Fibroblast of villous mesenchyme (primary cell): ENCODE results near the gene M6PR. TPM values are rescaled to one million over a fixed set of nuclear protein-coding genes. Genes with fewer than 3 reads are reported as not detected.

Experiments used
- DNase-seq: peaks from one replicate; pipeline ENCODE4 v3.0.0-alpha.2; 2010; ENCODE audit warnings: low read depth
- H3K4me3 ChIP-seq: 2 replicates; pipeline ENCODE4 v1.5.1; 2011; ENCODE audit warnings: low read depth, mild to moderate bottlenecking, low read length
- CTCF ChIP-seq: IDR thresholded peaks from 2 replicates; pipeline ENCODE4 v1.5.1; 2012; ENCODE audit warnings: low read depth, mild to moderate bottlenecking, low read length; ENCODE audit not compliant: insufficient read depth
- total RNA-seq: library from RNA; depleted of rRNA; stranded (reverse); fragments of >200 nt; gene quantifications from 2 replicates; pipeline ENCODE4 v1.2.3, GENCODE V29; 2012

M6PR gene
- total RNA-seq, 1 donor = 215 TPM

GRCh38 chr12:8891976-8892375 lies 57.5 kb downstream of the M6PR start:
- no peak overlapping the region for H3K4me3 ChIP-seq
- no peak for TF ChIP-seq CTCF
- DNase-seq = no peak

Other genes starting within 250 kb of the M6PR start
- not detected in 2 replicates for gene A2ML1, start 127.0 kb downstream of the M6PR start, total RNA-seq
- 13.2 and 13.8 TPM in 2 replicates for gene PHC1, start 35.1 kb downstream of the M6PR start, total RNA-seq
- 0.32 and 0.43 TPM in 2 replicates for gene KLRG1, start 39.9 kb upstream of the M6PR start, total RNA-seq
- gene A2M, start 166.3 kb upstream of the M6PR start, total RNA-seq = 14.7 and 20.9 TPM in 2 replicates